ENCODE data around the gene AIFM3. TPM values are rescaled to one million over a fixed set of nuclear protein-coding genes. Genes with fewer than 3 reads are reported as not detected.
A peak's percentile ranks its signal among the peaks of the same experiment; 100 is the strongest.

Gene AIFM3
- total and polyA plus RNA-seq, 2 of the 13 experiments (the other 11 are each of a cell fraction or from before 2014, with no cell fraction given), result 9.0 to 15.3 TPM

DNA sequence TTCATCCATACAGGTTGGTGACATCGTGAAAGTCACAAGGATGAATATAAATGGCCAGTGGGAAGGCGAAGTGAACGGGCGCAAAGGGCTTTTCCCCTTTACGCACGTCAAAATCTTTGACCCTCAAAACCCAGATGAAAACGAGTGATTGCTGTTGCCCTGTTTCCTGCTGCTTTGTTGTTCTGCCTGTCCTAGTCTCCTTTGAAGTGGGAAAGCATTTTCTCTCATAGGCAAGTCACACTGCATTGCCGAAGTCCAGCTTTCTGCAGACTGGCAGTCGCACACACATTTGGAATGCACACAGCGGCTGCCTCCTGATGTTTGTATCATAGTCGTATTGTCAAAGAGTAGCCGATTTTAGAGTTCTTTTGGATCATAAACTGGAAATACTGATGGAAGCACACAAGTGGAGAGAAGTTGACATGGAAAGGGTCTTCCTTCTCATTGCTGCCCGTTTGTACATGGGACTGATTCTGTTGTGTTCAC, 17.3 kb upstream of the AIFM3 start (continued):
- TF ChIP-seq TSC22D2 (CRISPR knock-in tag; IDR thresholded peaks at IDR 0.05; ENCODE audit: borderline replicate concordance), result no peak
- TF ChIP-seq GTF3A (CRISPR knock-in tag; conservative IDR thresholded peaks at IDR 0.05), result no peak
- 0 out of 2 replicates have a peak, but pooled peaks have one; percentile 19 for TF ChIP-seq ZNF878 (CRISPR knock-in tag; IDR thresholded peaks at IDR 0.05)
- TF ChIP-seq TBX3 (IDR thresholded peaks at IDR 0.05; ENCODE audit: borderline replicate concordance), result peak; percentile 25; the same call in 1 of the 2 replicates
- no peak for TF ChIP-seq ONECUT2 (CRISPR knock-in tag; IDR thresholded peaks at IDR 0.05)
- peak; percentile 81 for TF ChIP-seq IRF2 (CRISPR knock-in tag; IDR thresholded peaks at IDR 0.05)
- TF ChIP-seq ZNF678 (CRISPR knock-in tag; IDR thresholded peaks at IDR 0.05), result no peak
- TF ChIP-seq IRX3 (CRISPR knock-in tag; IDR thresholded peaks at IDR 0.05; ENCODE audit: borderline replicate concordance, low read depth), result no peak
- TF ChIP-seq NFIC (IDR thresholded peaks at IDR 0.05; ENCODE audit: low read length), result no peak
- no peak for TF ChIP-seq ZNF546 (CRISPR knock-in tag; conservative IDR thresholded peaks at IDR 0.05)
- TF ChIP-seq HOXA5 (CRISPR knock-in tag; IDR thresholded peaks at IDR 0.05), result no peak
- TF ChIP-seq ZMYM4 (CRISPR knock-in tag; IDR thresholded peaks at IDR 0.05), result peak; percentile 33; the same call in 1 of the 2 replicates
- TF ChIP-seq BRF2 (CRISPR knock-in tag; IDR thresholded peaks at IDR 0.05), result no peak
- no peak for TF ChIP-seq RFX1 (IDR thresholded peaks at IDR 0.05)
- no peak for TF ChIP-seq PAF1 (CRISPR knock-in tag; IDR thresholded peaks at IDR 0.05)
- peak; percentile 20; the same call in 1 of the 2 replicates for TF ChIP-seq KAT8 (CRISPR knock-in tag; IDR thresholded peaks at IDR 0.05)
- no peak for TF ChIP-seq RORA (CRISPR knock-in tag; IDR thresholded peaks at IDR 0.05)
- no peak for TF ChIP-seq TOPORS (CRISPR knock-in tag; IDR thresholded peaks at IDR 0.05)
- no peak for TF ChIP-seq ZNF7 (CRISPR knock-in tag; IDR thresholded peaks at IDR 0.05)
- no peak for TF ChIP-seq ZKSCAN1 (IDR thresholded peaks at IDR 0.05; ENCODE audit: low read length)
- TF ChIP-seq, protein P1, sequence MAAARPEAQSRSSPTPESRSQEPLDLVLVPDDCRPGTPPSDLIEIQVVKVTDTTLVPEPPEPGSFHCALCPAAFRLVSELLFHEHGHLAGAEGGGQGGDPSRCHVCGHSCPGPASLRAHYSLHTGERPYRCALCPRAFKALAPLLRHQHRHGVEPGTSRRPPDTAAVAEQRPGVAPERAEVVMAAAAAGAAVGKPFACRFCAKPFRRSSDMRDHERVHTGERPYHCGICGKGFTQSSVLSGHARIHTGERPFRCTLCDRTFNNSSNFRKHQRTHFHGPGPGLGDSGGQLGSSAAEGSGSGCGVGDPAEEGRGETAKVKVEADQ (CRISPR knock-in tag; IDR thresholded peaks at IDR 0.05; ENCODE audit: borderline replicate concordance), result no peak
- TF ChIP-seq TCF12 (IDR thresholded peaks at IDR 0.05), result no peak
- TF ChIP-seq TCF12 (CRISPR knock-in tag; IDR thresholded peaks at IDR 0.05), result no peak
- peak; percentile 53; the same call in 1 of the 2 replicates for TF ChIP-seq CBFB (CRISPR knock-in tag; IDR thresholded peaks at IDR 0.05)
- TF ChIP-seq ARNT2 (CRISPR knock-in tag; IDR thresholded peaks at IDR 0.05; ENCODE audit: low read depth), result no peak
- TF ChIP-seq ZNF576 (CRISPR knock-in tag; IDR thresholded peaks at IDR 0.05), result no peak
- TF ChIP-seq ZNF33B (CRISPR knock-in tag; IDR thresholded peaks at IDR 0.05), result no peak
- no peak for TF ChIP-seq ZNF3 (CRISPR knock-in tag; IDR thresholded peaks at IDR 0.05)
- no peak for TF ChIP-seq ZNF326 (CRISPR knock-in tag; IDR thresholded peaks at IDR 0.05; ENCODE audit: borderline replicate concordance)
- no peak for TF ChIP-seq ZNF432 (CRISPR knock-in tag; IDR thresholded peaks at IDR 0.05; ENCODE audit: borderline replicate concordance)
- peak; percentile 75; the same call in 1 of the 2 replicates for TF ChIP-seq ETV5 (CRISPR knock-in tag; IDR thresholded peaks at IDR 0.05; ENCODE audit: borderline replicate concordance)
